NCI-H1417 treated with DMSO at 0.1 percent for 48 hours (cell line): ENCODE data around the gene SOX18.

ENCODE experiments used
- DNase-seq: peaks from one replicate; lab custom pipeline; 2025; lab: John Stamatoyannopoulos, UW

The SOX18 gene

DNA sequence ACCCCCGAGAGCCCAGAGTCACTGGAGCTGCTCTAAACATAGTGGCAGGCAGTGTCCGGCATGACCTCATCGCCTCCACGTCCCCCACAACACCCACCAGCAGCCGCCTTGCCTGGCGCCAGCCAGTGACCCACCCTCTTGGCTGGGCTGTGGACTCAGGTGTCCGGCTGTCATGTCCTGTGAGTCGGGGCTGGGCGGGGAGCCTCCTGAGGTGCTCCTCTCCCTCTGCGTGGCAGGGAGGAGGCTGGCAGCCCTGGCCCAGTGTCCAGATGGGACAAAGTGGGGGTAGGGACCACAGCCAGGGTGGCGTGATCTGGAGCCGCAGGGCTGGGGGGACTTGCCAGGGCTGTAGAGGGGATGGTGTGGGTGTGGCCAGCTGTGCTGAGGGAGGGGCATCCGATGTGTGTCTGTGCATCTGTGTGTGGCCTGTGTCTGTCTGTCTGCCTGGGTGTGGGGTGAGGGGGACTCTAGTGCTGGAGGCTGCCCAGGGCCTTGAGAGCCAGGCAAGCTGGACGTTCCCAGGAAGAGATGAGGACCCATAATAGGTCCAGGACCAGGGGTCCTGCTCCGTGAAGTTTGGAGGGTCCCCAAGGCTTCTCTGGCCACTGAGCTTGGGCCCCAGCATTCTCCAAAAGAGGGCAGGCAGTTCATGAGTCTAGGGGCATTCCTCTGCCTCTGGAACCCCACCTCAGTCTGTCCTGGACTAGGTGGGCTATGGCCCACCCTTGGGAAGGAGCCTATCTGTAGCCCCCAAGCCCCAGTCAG lies 2.3 kb upstream of the SOX18 start:
- DNase-seq, result no peak

GRCh38 chr20:64051033-64051452 lies 1.6 kb upstream of the SOX18 start:
- DNase-seq, result no peak

DNA sequence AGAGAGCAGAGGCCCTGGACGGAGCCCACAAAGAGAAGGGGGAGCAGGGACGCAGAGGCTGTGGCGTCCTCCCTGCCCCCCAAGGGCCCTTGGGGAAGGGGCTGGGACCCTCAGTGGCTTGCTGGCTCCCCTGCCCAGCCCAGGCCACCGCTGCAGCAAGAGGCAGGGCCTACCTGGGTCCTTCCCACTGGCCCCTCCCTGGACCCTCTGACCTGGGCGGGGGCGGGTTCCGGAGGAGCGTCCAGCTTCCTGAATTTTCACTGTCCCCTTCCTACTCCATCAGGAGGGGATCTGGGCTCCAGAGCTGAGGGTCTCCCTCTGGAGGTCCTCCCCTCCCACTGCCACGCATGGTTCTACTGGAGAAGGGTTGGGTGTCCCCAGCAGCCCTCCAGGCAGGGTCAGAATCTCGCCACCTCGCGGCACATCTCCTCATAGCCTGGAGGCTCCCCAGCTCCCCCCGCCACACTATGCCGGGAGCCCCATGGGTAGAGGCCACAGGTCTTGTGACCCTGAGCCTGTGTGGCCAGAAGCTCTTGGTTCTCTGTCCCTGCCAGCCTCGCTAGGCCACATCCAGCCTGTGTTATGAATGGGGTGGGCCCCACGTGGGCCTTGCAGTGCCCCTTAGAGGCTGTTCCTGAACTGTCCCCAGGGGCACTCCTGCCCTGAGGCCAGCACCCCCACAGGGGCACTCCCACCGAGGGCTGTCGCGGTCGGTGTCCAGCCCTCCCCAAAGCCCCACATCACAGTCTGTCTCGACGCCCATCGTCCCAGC lies 1.0 kb upstream of the SOX18 start:
- DNase-seq, result no peak

GRCh38 chr20:64049878-64050260 lies 430 bp upstream of the SOX18 start:
- no peak for DNase-seq

GRCh38 chr20:64048402-64049044 lies 916 bp downstream of the SOX18 start:
- no peak for DNase-seq

DNA sequence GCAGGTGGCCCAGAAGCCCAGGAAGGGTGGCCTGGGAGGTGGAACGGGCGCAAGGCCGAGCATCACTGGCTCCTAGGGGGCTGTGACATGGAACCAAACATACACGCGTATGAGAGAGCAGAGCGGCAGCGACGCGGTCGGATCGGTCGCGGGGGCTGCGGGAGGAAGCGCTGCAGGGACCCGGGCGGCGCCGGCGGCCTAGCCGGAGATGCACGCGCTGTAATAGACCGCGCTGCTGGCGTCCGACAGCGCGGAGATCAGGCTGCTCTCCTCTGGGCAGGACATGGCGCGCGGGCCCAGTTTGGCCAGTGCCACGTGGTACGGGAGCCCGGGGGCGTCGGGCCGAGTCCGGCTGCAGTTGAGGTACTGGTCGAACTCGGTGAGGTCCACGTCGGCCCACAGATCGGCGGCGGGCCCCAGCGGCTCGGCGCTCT lies 1.5 kb downstream of the SOX18 start:
- no peak for DNase-seq

- DNase-seq, result no peak
Measured at GRCh38 chr20:64047046-64047389, 2.4 kb downstream of the SOX18 start.

DNA sequence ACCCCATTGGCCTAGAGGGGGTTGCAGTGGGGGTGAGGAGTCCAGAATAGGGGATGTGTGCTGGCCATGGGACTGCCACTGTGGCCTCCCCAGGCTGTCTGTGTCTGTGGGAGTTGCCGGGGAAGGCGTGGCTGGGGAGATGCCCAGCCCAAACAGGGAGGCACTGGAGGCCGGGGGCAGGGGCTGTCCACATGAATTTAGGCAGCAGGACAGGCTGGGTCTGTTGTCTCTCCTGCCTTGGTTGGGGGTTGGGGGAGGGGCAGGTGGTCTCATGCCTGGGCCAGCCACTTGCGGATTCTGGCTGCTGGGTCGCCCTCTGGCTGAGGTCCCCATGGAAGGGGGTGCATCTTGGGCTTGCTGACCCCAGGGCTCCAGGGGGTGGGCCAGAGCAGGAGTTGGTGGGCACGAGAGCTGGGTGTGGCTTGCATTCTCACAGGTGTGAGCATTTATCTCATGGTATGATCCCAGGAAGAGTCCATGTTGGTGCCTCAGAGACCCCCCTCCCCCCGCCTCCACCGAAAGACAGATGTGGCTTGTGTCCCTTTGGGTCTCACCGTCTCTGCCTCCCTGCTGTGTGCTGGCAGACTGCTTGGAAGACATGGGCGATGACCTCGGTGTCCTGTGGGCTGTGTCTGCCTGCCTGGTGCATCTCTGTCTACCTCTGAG lies 4.0 kb downstream of the SOX18 start:
- DNase-seq, result no peak

DNA sequence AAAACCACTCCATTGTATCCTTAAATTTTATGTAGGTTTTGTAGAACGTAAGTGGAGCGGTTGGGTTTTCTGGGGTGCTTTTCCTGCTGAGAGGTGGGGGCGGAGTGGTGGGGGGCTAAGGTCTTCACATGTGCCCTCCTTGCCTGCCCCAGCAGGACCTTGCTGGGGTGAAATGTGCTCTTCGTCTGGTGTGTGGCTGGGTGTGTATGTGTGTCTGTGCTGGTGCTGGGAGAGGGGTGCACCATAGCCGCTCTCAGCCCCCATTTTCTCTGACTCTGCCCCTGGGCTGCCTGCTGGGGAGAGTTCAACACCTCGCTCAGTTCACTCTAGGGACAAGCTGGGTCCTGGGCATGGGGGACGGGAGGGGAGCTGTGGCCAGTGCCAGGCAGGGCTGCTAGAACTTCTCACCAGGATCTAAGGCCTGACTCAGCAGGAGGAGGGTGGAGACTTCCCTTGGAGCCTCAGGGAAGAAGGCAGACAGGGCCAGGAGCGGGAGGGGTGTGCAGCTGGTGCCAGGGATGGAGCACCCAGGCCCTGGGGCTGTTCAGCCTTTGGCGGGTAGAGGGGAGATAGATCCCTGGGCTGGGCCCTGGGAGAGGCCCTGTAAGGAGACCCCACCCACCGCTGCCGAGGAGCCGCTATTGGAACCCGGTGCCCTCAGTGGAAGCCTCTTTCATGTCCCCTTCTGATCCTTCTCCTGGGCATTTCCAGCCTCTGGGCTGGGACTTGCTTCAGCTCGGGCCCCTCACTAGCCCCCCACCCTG lies 4.8 kb downstream of the SOX18 start:
- no peak for DNase-seq

DNA sequence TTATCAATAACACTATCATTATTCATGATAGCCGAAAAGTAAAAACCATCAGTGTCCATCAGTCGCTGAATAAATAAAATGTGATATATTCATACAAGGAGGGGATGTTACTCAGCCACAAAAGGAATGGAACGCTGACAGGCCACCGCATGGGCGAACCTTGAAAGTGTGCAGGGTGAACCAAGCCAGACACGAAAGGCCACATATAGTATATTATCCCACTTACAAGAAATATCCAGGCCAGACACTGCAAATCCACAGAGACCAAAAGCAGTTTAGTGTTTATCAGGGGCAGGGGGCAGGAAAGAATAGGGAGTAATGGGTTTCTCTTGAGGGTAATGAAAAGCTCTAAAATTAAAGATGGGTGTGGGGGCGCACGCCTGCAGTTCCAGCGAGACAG lies 5.7 kb downstream of the SOX18 start:
- DNase-seq, result no peak

DNA sequence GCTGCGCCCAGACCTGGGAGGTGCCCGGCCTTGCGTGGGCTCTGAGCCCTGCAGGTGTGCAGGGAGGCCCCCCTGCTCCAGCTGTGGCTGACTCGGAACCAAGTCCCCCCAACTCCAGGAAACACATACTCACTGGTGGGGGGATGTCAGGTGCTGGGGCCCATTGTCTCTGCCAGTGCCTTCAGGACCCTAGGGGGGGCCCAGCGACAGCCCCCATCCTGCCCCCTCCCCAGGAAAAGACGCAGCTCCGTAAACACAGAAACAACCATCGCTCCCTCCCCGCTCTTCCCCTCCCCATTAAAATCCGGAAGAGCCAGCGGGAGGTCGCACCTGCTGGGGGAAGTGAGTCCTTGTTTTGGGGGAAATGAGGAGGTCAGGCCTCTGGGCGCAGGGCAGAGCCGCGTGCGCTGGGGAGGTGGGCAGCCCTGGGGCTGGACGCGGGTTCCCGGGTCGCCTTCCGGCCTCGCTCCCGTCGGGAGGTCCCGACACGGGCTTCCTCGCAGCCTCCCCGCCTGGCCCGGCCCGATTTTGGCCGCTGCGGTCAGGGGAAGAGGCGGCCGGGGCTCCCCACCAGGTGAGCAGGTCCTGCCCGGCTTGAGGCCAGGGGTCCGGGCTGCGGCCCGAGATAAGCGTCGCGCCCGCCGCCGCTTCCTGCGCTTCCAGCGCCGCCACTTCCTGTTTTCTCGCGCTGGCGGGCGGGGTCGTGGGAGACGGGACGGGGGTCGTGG lies 7.2 kb downstream of the SOX18 start:
- no peak for DNase-seq

DNA sequence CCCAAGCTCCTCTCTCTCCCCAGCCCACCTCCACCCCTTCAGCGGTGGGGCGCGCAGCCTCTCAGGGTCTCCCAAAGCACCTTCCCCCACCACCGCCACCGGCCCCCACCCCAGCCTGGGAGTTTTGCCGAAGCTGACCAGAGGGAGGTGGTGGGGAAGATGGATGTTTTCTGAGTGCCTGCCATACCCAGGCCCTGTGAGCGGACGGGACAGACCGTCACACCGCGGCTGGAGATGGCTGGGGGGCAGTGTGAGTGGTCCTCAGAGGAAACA lies 7.7 kb downstream of the SOX18 start:
- DNase-seq, result no peak

- no peak for DNase-seq
Measured at GRCh38 chr20:64041040-64041780, 8.2 kb downstream of the SOX18 start.

DNA sequence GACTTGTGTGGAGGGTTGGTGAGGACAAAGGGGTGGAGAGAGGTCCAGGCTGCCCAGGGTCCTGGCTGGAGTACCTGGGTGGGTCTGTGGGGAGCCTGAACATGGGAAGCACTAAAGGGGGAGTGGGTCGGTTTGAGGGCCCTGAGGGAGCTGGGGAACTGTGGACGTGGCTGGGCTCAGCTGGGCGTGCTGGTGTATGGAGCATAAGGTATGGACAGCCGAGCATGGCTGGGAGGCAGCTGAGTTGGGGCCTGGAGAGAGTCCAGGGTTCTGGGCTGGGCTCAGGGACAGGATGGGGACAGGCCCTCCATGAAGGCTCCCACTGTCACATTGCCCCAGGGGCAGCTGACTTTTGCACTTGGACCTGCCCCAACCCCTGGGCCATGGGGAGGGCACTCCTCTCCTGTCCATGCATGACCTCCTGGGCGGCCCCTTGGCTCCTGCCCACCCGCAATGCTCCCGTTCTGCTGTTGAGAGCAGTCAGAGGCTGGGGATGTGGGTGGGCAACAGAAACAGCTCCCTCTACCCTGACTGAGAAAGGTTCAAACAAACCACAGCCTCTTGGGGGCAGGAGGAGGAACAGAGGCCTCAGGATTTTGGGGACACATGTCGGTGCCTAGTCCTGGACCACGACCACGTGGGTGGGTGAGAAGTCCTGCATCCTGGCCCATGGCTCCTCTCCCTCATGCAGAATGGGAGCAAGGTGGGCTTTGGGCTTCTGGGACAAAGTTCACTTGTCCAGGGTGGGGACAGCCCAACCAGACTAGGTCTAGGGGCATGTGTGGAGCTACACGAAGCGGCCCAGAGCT lies 9.0 kb downstream of the SOX18 start:
- no peak for DNase-seq

- no peak for DNase-seq
Measured at GRCh38 chr20:64039293-64040160, 9.9 kb downstream of the SOX18 start.

GRCh38 chr20:64038565-64039292 lies 10.7 kb downstream of the SOX18 start:
- peak; percentile 18 for DNase-seq

DNA sequence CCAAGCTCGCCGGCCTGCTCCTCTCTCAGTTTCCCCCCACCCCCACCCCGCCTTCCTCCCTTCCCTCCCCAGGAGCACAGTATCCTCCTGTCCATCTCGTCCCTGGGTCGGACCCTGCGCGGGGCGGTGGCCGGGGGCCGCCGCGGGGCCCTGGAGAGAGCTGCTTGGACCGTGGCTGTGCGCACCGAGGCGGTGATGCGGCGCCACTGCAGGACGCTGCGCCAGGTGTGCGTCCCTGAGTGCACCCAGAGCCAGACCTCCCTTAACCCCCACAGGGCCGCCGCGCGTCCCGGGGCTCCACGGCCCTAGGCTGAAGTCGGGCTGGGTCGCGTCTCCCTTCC lies 11.2 kb downstream of the SOX18 start:
- DNase-seq, result no peak

GRCh38 chr20:64037498-64038213 lies 11.8 kb downstream of the SOX18 start:
- no peak for DNase-seq
